Transverse colon (tissue), 4 donors: ENCODE results near the gene SF3B3. TPM values are rescaled to one million over a fixed set of nuclear protein-coding genes. Genes with fewer than 3 reads are reported as not detected.

Experiments used
- DNase-seq: peaks from one replicate; pipeline ENCODE4 v3.0.0-alpha.2; 2019
- H3K27ac ChIP-seq, 4 donors: fragments of 200-600 bp; sonication (generic); 2 replicates each; pipeline ENCODE4 v1.5.1; 2016 to 2018; ENCODE audit warnings: inconsistent platforms in 4 of 4
- H3K27me3 ChIP-seq: fragments of 200-600 bp; sonication (generic); 2 replicates; pipeline ENCODE4 v1.5.1; 2017; ENCODE audit warnings: inconsistent platforms
- H3K36me3 ChIP-seq, 4 donors: fragments of 200-600 bp; sonication (generic); 2 replicates each; pipeline ENCODE4 v1.5.1; 2017 to 2019; ENCODE audit warnings: inconsistent platforms in 4 of 4
- H3K4me1 ChIP-seq, 4 donors: fragments of 200-600 bp; sonication (generic); 2 replicates each; pipeline ENCODE4 v1.5.1; 2017 to 2020; ENCODE audit warnings: inconsistent platforms in 4 of 4
- H3K4me3 ChIP-seq, 4 donors: fragments of 200-600 bp; sonication (generic); 1 replicate in 1 of 4; 2 replicates in 3 of 4; pipeline versions ENCODE4 v1.5.1 to v1.6.1; 2017 to 2019; ENCODE audit warnings: inconsistent platforms in 4 of 4
- H3K9me3 ChIP-seq, 2 donors: fragments of 200-600 bp; sonication (generic); 2 replicates each; pipeline ENCODE4 v1.5.1; 2017 to 2019; ENCODE audit warnings: inconsistent platforms in 2 of 2
- CTCF ChIP-seq, 5 experiments: fragments of 200-600 bp in 3 of 5; fragments of 450-650 bp in 2 of 5; sonication (generic) in 3 of 5; IDR thresholded peaks; 1 replicate in 2 of 5; 2 replicates in 3 of 5; pipeline ENCODE4 v1.5.1; 2016 to 2017; ENCODE audit warnings: antibody characterized with exemption in 5 of 5, inconsistent platforms in 3 of 5, mild to moderate bottlenecking in 2 of 5, moderate library complexity in 1 of 5
- EP300 ChIP-seq: sonication (generic); formaldehyde crosslinking; IDR thresholded peaks from one replicate; pipeline ENCODE4 v1.6.1; 2017; ENCODE audit warnings: antibody characterized with exemption, low read depth
- POLR2A ChIP-seq: fragments of 450-650 bp; IDR thresholded peaks from one replicate; pipeline ENCODE4 v1.6.1; 2016; ENCODE audit warnings: antibody characterized with exemption, mild to moderate bottlenecking, moderate library complexity
- POLR2AphosphoS5 ChIP-seq, 3 donors: sonication (generic); formaldehyde crosslinking; IDR thresholded peaks; one replicate each; pipeline ENCODE4 v1.6.1; 2016; ENCODE audit warnings: antibody characterized with exemption in 3 of 3
- WGBS, 2 donors: methylation state at CpG; one replicate each; pipeline ENCODE4 v1.1.5; 2018; ENCODE audit warnings: low coverage in 1 of 2; 5-methylcytosine and 5-hydroxymethylcytosine counted together
- in situ Hi-C, 4 donors: fragments of 200-750 bp; cut with MboI; loops; one replicate each; pipeline versions ENCODE4 v1.15.0 to v1.15.1; 2017; ENCODE audit warnings: low sequenced_read_pairs in 3 of 4, low pct_ligation_motif_present in 1 of 4, low pct_unique_long_range_greater_than_20kb in 1 of 4
- intact Hi-C: fragments of 100-400 bp; cut with DNase I; formaldehyde crosslinking; loops from one replicate; pipeline ENCODE4 v1.15.1; 2023; ENCODE audit warnings: low total_unique reads
- total RNA-seq, 4 donors: library from RNA; depleted of rRNA; stranded (reverse); fragments of >200 nt; gene quantifications; one replicate each; pipeline ENCODE4 v1.1.0, GENCODE V29; 2016

Gene SF3B3
- total RNA-seq: 100 to 1,000 TPM in 1 of 4 donors, 10 to 100 TPM in 3; 59.5 to 135 (median 72.8) TPM

GRCh38 chr16:70523743-70524398 is at the start of gene SF3B3:
TSS of gene SF3B3 (plus strand) at chr16:70523816. CDS start at chr16:70526657, 2,841 bp downstream.
- H3K4me1 ChIP-seq: peaks cover 13 to 43% (median 32%) of the 10 kb centered on the region in 4 donors

GRCh38 chr16:70474320-70475053 is 49.1 kb upstream of the SF3B3 start:
- H3K27me3 ChIP-seq: no peaks in the 10 kb centered on the region
- no peak overlapping the region for H3K4me3 ChIP-seq
- TF ChIP-seq POLR2AphosphoS5 (IDR thresholded peaks at IDR 0.05): no peak
- no peak for TF ChIP-seq EP300
- TF ChIP-seq CTCF (IDR thresholded peaks at IDR 0.05): no peak
- no peak for TF ChIP-seq POLR2A
- H3K36me3 ChIP-seq: peaks cover 0 to 3% (median 0%) of the 10 kb centered on the region in 4 donors
- intact Hi-C loops (no loop called here), in situ Hi-C loops (loop anchor here in 1 of 4 donors (25.0 kb wide), 1 partner anchor 112 kb away; no protein-coding TSS in a partner anchor)
- DNase-seq: no peak
- WGBS, 2 donors: 91% methylated on average over 22 of the region's 22 CpGs; no CpG with 5 or more reads in 1 of the 2 donors
- no peaks in the 10 kb centered on the region for H3K4me1 ChIP-seq
- no peaks in the 10 kb centered on the region for H3K9me3 ChIP-seq
- no peak overlapping the region for H3K27ac ChIP-seq

More at GRCh38 chr16:70523743-70524398, at the start of gene SF3B3:
- peaks cover 0 to 8% (median 4%) of the 10 kb centered on the region in 4 donors for H3K36me3 ChIP-seq
- H3K9me3 ChIP-seq: no peaks in the 10 kb centered on the region
- peak within 1 kb of the TSS; percentile 85 to 94 (median 90) for H3K27ac ChIP-seq
- peak; percentile 72 for DNase-seq
- in situ Hi-C loops: loop anchor here in 1 of 4 donors (10.0 kb wide), 1 partner anchor 131 kb away; no protein-coding TSS in a partner anchor
- H3K27me3 ChIP-seq: no peaks in the 10 kb centered on the region
- 0 to 1% methylated on average over 13 to 32 of the region's 32 CpGs for WGBS, 2 donors
- intact Hi-C loops: no loop called here
- H3K4me3 ChIP-seq: peak within 1 kb of the TSS; percentile 78 to 95 (median 88)
- TF ChIP-seq POLR2AphosphoS5 (IDR thresholded peaks at IDR 0.05) (peak; percentile 17 to 83 (median 76)), CTCF (IDR thresholded peaks at IDR 0.05) (no peak), EP300 (no peak), POLR2A (peak; percentile 78)

- no peak for DNase-seq
- in situ Hi-C loops: no loop called here
Measured at GRCh38 chr16:70475054-70475871, 48.4 kb upstream of the SF3B3 start.

More at GRCh38 chr16:70475054-70475871, 48.4 kb upstream of the SF3B3 start:
- peaks cover 0 to 3% (median 0%) of the 10 kb centered on the region in 4 donors for H3K36me3 ChIP-seq
- WGBS, 2 donors: 92% methylated on average over 23 of the region's 24 CpGs; no CpG with 5 or more reads in 1 of the 2 donors
- no peak overlapping the region for H3K27ac ChIP-seq
- intact Hi-C loops: no loop called here
- no peaks in the 10 kb centered on the region for H3K27me3 ChIP-seq
- no peak for TF ChIP-seq EP300
- no peak for TF ChIP-seq CTCF (IDR thresholded peaks at IDR 0.05)
- TF ChIP-seq POLR2A: no peak
- no peak for TF ChIP-seq POLR2AphosphoS5 (IDR thresholded peaks at IDR 0.05)
- H3K4me3 ChIP-seq: no peak overlapping the region
- H3K9me3 ChIP-seq: no peaks in the 10 kb centered on the region
- H3K4me1 ChIP-seq: no peaks in the 10 kb centered on the region
